K562 (cell line): Measurements from ENCODE around the gene GAPT. TPM values are rescaled to one million over a fixed set of nuclear protein-coding genes. Genes with fewer than 3 reads are reported as not detected.

Experiments
- ATAC-seq: fragments of 200-7000 bp; cut with Tn5 transposase; 3 replicates; pipeline ENCODE4 v1.9.1; 2020; ENCODE audit warnings: moderate library complexity
- BruUV-seq: library from RNA; stranded (reverse); fragments of 400-500 nt; replicated peaks from 2 replicates; lab custom pipeline; 2021; lab: Mats Ljungman, UMichigan
- CTCF ChIA-PET: fragments of 300-600 bp; formaldehyde crosslinking; extraction: SDS; loops from one replicate; lab custom pipeline; 2021; ENCODE audit warnings: low intra/inter-chr PET ratio; lab: Yijun Ruan, JAX
- POLR2A ChIA-PET: fragments of 300-600, 350-650 bp; sonication (Branson Sonifier 250); formaldehyde crosslinking; extraction: SDS; loops from one replicate; lab custom pipeline; 2021; ENCODE audit warnings: antibody characterized with exemption, inconsistent platforms; lab: Yijun Ruan, JAX
- DNase-seq, 4 experiments: peaks; one replicate each; pipeline versions ENCODE4 v3.0.0 to v3.0.0-alpha.2; 2011 to 2018; ENCODE audit warnings: low spot score in 3 of 4, mixed read lengths in 3 of 4; ENCODE audit errors: extremely low read depth in 1 of 4
- FAIRE-seq: peaks from 2 replicates; lab custom pipeline; 2011; peaks lifted over from hg19 to GRCh38; lab: Jason Lieb, UNC
- H2AFZ ChIP-seq: 2 replicates; pipeline ENCODE4 v1.6.0; 2011; ENCODE audit warnings: low read depth, low read length, control low read depth, inconsistent platforms
- H3K27ac ChIP-seq: fragments of 200-600 bp; 3 replicates; pipeline ENCODE4 v1.8.0; 2011; ENCODE audit warnings: low read depth, mild to moderate bottlenecking, control low read depth, inconsistent platforms, low read length, moderate library complexity, mixed read lengths; ENCODE audit errors: extremely low read depth
- H3K27me3 ChIP-seq, 2 experiments: fragments of 300-600 bp in 1 of 2; 2 replicates in 1 of 2; 3 replicates in 1 of 2; pipeline versions ENCODE4 v1.6.0 to v1.8.0; 2011; ENCODE audit warnings: inconsistent platforms in 2 of 2, low read length in 2 of 2, mild to moderate bottlenecking in 1 of 2, mixed read lengths in 1 of 2, moderate library complexity in 1 of 2; ENCODE audit not compliant: control insufficient read depth in 2 of 2, insufficient read depth in 2 of 2
- H3K36me3 ChIP-seq: fragments of 300-600 bp; 3 replicates; pipeline ENCODE4 v1.8.0; 2011; ENCODE audit warnings: mild to moderate bottlenecking, low read length, inconsistent platforms; ENCODE audit not compliant: control insufficient read depth, insufficient read depth
- H3K4me1 ChIP-seq, 2 experiments: fragments of 200-600 bp in 1 of 2; replicated peaks in 1 of 2; 2 replicates in 1 of 2; 3 replicates in 1 of 2; pipeline versions ENCODE4 v1.5.1 to v1.8.0; 2011; ENCODE audit warnings: inconsistent platforms in 2 of 2, low read length in 2 of 2, mild to moderate bottlenecking in 1 of 2, mixed read lengths in 1 of 2, moderate library complexity in 1 of 2; ENCODE audit not compliant: control insufficient read depth in 2 of 2, insufficient read depth in 2 of 2
- H3K4me2 ChIP-seq: 2 replicates; pipeline ENCODE4 v1.6.1; 2011; ENCODE audit warnings: low read length, control low read depth, inconsistent platforms, mixed read lengths; ENCODE audit not compliant: insufficient read depth
- H3K4me3 ChIP-seq: fragments of 200-600 bp; sonication (generic), shearing (Covaris generic); 2 replicates; pipeline ENCODE4 v1.5.1; 2016; ENCODE audit warnings: control low read depth, inconsistent platforms
- H3K79me2 ChIP-seq: fragments of 200-600 bp; 3 replicates; pipeline ENCODE4 v1.8.0; 2011; ENCODE audit warnings: low read length, inconsistent platforms; ENCODE audit not compliant: control insufficient read depth, insufficient read depth
- H3K9ac ChIP-seq, 2 experiments: 2 replicates each; pipeline versions ENCODE4 v1.6.0 to v1.6.1; 2011; ENCODE audit warnings: low read depth in 2 of 2, low read length in 2 of 2, control low read depth in 1 of 2, inconsistent platforms in 1 of 2, mild to moderate bottlenecking in 1 of 2, mixed read lengths in 1 of 2; ENCODE audit not compliant: insufficient read depth in 1 of 2
- H3K9me1 ChIP-seq: one replicate; pipeline ENCODE4 v1.6.0; 2011; ENCODE audit warnings: inconsistent platforms, mild to moderate bottlenecking, low read length, moderate library complexity; ENCODE audit not compliant: control insufficient read depth, insufficient read depth
- H3K9me3 ChIP-seq: replicated peaks from 2 replicates; pipeline ENCODE4 v1.5.1; 2011; ENCODE audit warnings: low read depth, low read length, inconsistent platforms; ENCODE audit not compliant: control insufficient read depth, insufficient read depth
- H4K20me1 ChIP-seq: replicated peaks from 2 replicates; pipeline ENCODE4 v1.6.1; 2011; ENCODE audit warnings: low read length, inconsistent platforms, mixed read lengths; ENCODE audit not compliant: control insufficient read depth, insufficient read depth
- CGGBP1 ChIP-seq: fragments of 250-450 bp; sonication (Bioruptor Pico); IDR thresholded peaks from 2 replicates; pipeline ENCODE4 v1.9.0; 2021; ENCODE audit warnings: mild to moderate bottlenecking
- HNRNPH1 ChIP-seq: fragments of 200-400 bp; formaldehyde crosslinking; optimal IDR thresholded peaks from 2 replicates; pipeline ENCODE3; 2017; ENCODE audit warnings: low read depth, mild to moderate bottlenecking, low read length, moderate library complexity
- KDM2B ChIP-seq: fragments of 250-450 bp; sonication (Bioruptor Pico); IDR thresholded peaks from 2 replicates; pipeline ENCODE4 v1.8.0; 2021; ENCODE audit warnings: mild to moderate bottlenecking, moderate library complexity
- KDM4B ChIP-seq, 2 experiments: fragments of 450-650 bp in 1 of 2; sonication (generic) in 1 of 2; IDR thresholded peaks; 2 replicates each; pipeline ENCODE4 v1.6.1; 2016 to 2017; ENCODE audit warnings: borderline replicate concordance in 2 of 2, antibody characterized with exemption in 1 of 2, low read depth in 1 of 2, mild to moderate bottlenecking in 1 of 2
- KLF13 ChIP-seq: fragments of 450-650 bp; IDR thresholded peaks from 2 replicates; pipeline ENCODE4 v1.6.1; 2016; ENCODE audit warnings: missing genetic modification characterization, low read depth, mild to moderate bottlenecking, missing compliant biosample characterization, moderate library complexity, borderline replicate concordance
- LCOR ChIP-seq: sonication (generic); formaldehyde crosslinking; IDR thresholded peaks from 2 replicates; pipeline ENCODE4 v1.8.0; 2022; ENCODE audit warnings: mild to moderate bottlenecking, missing genetic modification reagents
- MIER1 ChIP-seq: fragments of 450-650 bp; IDR thresholded peaks from 2 replicates; pipeline ENCODE4 v1.6.1; 2016; ENCODE audit warnings: antibody characterized with exemption, mild to moderate bottlenecking, low read depth
- NFIX ChIP-seq: fragments of 250-450 bp; sonication (Bioruptor Pico); IDR thresholded peaks from 2 replicates; pipeline ENCODE4 v1.4.0; 2020; ENCODE audit warnings: low read depth, mild to moderate bottlenecking, moderate library complexity
- NR0B1 ChIP-seq: fragments of 450-650 bp; IDR thresholded peaks from one replicate; pipeline ENCODE4 v1.6.1; 2018; ENCODE audit warnings: mild to moderate bottlenecking, moderate library complexity; ENCODE audit not compliant: partially characterized antibody
- PTTG1 ChIP-seq: fragments of 450-650 bp; IDR thresholded peaks from 2 replicates; pipeline ENCODE4 v1.6.1; 2016; ENCODE audit warnings: low read depth, mild to moderate bottlenecking, missing genetic modification characterization, missing compliant biosample characterization
- RBM34 ChIP-seq: fragments of 200-400 bp; formaldehyde crosslinking; IDR thresholded peaks from 2 replicates; pipeline ENCODE4 v1.6.1; 2018; ENCODE audit warnings: low read length, borderline replicate concordance; ENCODE audit not compliant: insufficient read depth
- SRSF3 ChIP-seq: fragments of 200-400 bp; formaldehyde crosslinking; IDR thresholded peaks from 2 replicates; pipeline ENCODE4 v1.6.1; 2016; ENCODE audit warnings: mild to moderate bottlenecking, low read length, moderate library complexity; ENCODE audit not compliant: insufficient read depth
- THAP7 ChIP-seq: fragments of 250-450 bp; sonication (Bioruptor Pico); IDR thresholded peaks from 2 replicates; pipeline ENCODE4 v1.5.0; 2021
- THRAP3 ChIP-seq: fragments of 450-650 bp; IDR thresholded peaks from 2 replicates; pipeline ENCODE4 v1.6.1; 2016; ENCODE audit warnings: mild to moderate bottlenecking, inconsistent platforms, borderline replicate concordance
- ZNF184 ChIP-seq: sonication (generic); formaldehyde crosslinking; IDR thresholded peaks from 2 replicates; pipeline ENCODE4 v1.5.0; 2020; ENCODE audit warnings: missing genetic modification reagents
- ZNF212 ChIP-seq: fragments of 450-650 bp; formaldehyde crosslinking; IDR thresholded peaks from 2 replicates; pipeline ENCODE4 v1.4.0; 2020; ENCODE audit warnings: mild to moderate bottlenecking
- WGBS: fragments of 100-300 bp; shearing (Covaris generic); methylation state at CpG from one replicate; pipeline ENCODE4 v1.1.6; 2016; ENCODE audit warnings: low coverage, mixed read lengths; ENCODE audit not compliant: insufficient coverage; ENCODE audit errors: missing lambda C conversion rate; 5-methylcytosine and 5-hydroxymethylcytosine counted together
- in situ Hi-C: fragments of 300-500 bp; cut with MboI; formaldehyde crosslinking; loops from 4 replicates; pipeline ENCODE4 v1.15.0; 2018; ENCODE audit warnings: inconsistent platforms, mixed read lengths
- intact Hi-C: fragments of 100-400 bp; cut with micrococcal nuclease; formaldehyde crosslinking; loops from 2 replicates; pipeline ENCODE4 v1.14.2; 2022
- polyA plus RNA-seq, 8 experiments: library from polyadenylated mRNA; depleted of rRNA in 4 of 8; stranded (reverse) in 5 of 8; unstranded in 3 of 8; fragments of >200 nt; fragmentation: Nextera tagmentation in 2 of 8; fragmentation: Illumina TruSeq in 1 of 8; extraction: Ambion mirVana in 2 of 8; extraction: Trizol in 1 of 8; gene quantifications; 2 replicates each; pipeline versions ENCODE4 v1.2.1 to v1.2.3, GENCODE V29; 2011 to 2014; ENCODE audit warnings: inconsistent platforms in 1 of 8, missing spikeins in 1 of 8
- total RNA-seq, 7 experiments: library from RNA; depleted of rRNA in 6 of 7; stranded (reverse); fragments of >200 nt in 6 of 7; fragmentation: Illumina TruSeq in 2 of 7; extraction: Trizol in 2 of 7; gene quantifications; 2 replicates each; pipeline versions ENCODE4 v1.2.1 to v1.2.3, GENCODE V29; 2011 to 2021; ENCODE audit warnings: low replicate concordance in 1 of 7
- TF ChIP-seq, protein P1 (sequence below): sonication (generic); formaldehyde crosslinking; IDR thresholded peaks from 2 replicates; pipeline ENCODE4 v1.8.0; 2022; ENCODE audit warnings: missing genetic modification reagents, mild to moderate bottlenecking, moderate library complexity, borderline replicate concordance

Gene GAPT
- total and polyA plus RNA-seq, 9 of the 15 experiments (the other 6 are each of a cell fraction or from before 2014, with no cell fraction given): not detected

GRCh38 chr5:58481828-58482227 is 9.4 kb upstream of the GAPT start:
- H3K9me3 ChIP-seq: peaks cover 3% of the 10 kb centered on the region; the same call in 1 of the 2 replicates
- no peaks in the 10 kb centered on the region for H3K79me2 ChIP-seq
- H3K9ac ChIP-seq: no peak overlapping the region
- in situ Hi-C loops (no loop called here), intact Hi-C loops (no loop called here)
- H4K20me1 ChIP-seq: no peaks in the 10 kb centered on the region
- no peaks in the 10 kb centered on the region for H3K27me3 ChIP-seq
- 7% methylated on average over 4 of the region's 6 CpGs for WGBS
- H3K4me2 ChIP-seq: no peak overlapping the region
- no peak for DNase-seq
- H3K4me3 ChIP-seq: no peak overlapping the region
- H3K4me1 ChIP-seq: no peaks in the 10 kb centered on the region
- H3K36me3 ChIP-seq: no peaks in the 10 kb centered on the region
- no peak overlapping the region for H2AFZ ChIP-seq
- ChIA-PET CTCF (no interaction called here), POLR2A (no interaction called here)
- no peak for FAIRE-seq
- BruUV-seq: no TSS peak
- no peaks in the 10 kb centered on the region for H3K9me1 ChIP-seq
- H3K27ac ChIP-seq: no peak overlapping the region
- ATAC-seq: no peak
- TF ChIP-seq KDM2B (no peak), MIER1 (no peak), NR0B1 (no peak), SRSF3 (no peak), THRAP3 (no peak), CGGBP1 (CRISPR knock-in tag) (no peak), HNRNPH1 (no peak), RBM34 (no peak), THAP7 (no peak), PTTG1 (no peak), KLF13 (tag) (no peak), ZNF184 (no peak), LCOR (CRISPR knock-in tag) (no peak), NFIX (CRISPR knock-in tag) (no peak), ZNF212 (CRISPR knock-in tag) (no peak), KDM4B (IDR thresholded peaks at IDR 0.05; ENCODE audit: borderline replicate concordance in 2 of 2, low read depth in 1 of 2) (no peak)
- TF ChIP-seq, protein P1, sequence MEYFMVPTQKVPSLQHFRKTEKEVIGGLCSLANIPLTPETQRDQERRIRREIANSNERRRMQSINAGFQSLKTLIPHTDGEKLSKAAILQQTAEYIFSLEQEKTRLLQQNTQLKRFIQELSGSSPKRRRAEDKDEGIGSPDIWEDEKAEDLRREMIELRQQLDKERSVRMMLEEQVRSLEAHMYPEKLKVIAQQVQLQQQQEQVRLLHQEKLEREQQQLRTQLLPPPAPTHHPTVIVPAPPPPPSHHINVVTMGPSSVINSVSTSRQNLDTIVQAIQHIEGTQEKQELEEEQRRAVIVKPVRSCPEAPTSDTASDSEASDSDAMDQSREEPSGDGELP (CRISPR knock-in tag): no peak
